ENCODE measurements around the gene AURKA. TPM values are rescaled to one million over a fixed set of nuclear protein-coding genes. Genes with fewer than 3 reads are reported as not detected.
"Not testable (repeated sequence)": the region's sequence is repeated elsewhere in the genome, so short reads cannot be mapped to it uniquely, and the experiment has no call there.

AURKA gene
- total and polyA plus RNA-seq, 2 of the 8 experiments (the other 6 are each of a cell fraction or from before 2014, with no cell fraction given) = 45.8 to 84.8 TPM

- TF ChIP-seq RAD21 (IDR thresholded peaks at IDR 0.05 in 1 of 2, conservative IDR thresholded peaks at IDR 0.05 in 1 of 2; ENCODE audit: low read depth in 2 of 2, low read length in 2 of 2) = no peak
- TF ChIP-seq TBP (IDR thresholded peaks at IDR 0.05; ENCODE audit: low read depth, low read length) = no peak
- TF ChIP-seq SP2 (IDR thresholded peaks at IDR 0.05; ENCODE audit: low read length) = no peak
Measured at GRCh38 chr20:56342783-56343182, 49.2 kb downstream of the AURKA start (continued).

- not testable (repeated sequence) for H2BK15ac ChIP-seq (ENCODE audit: low read length)
- CTCF ChIA-PET (ENCODE audit: partially characterized antibody) = interaction anchor here (0.8 kb wide), 1 partner anchor 97 kb away, joined by 3 read pairs; no protein-coding TSS in a partner anchor
Measured at GRCh38 chr20:56336709-56337108, 55.3 kb downstream of the AURKA start.

More at GRCh38 chr20:56336709-56337108, 55.3 kb downstream of the AURKA start:
- H3K4ac ChIP-seq (replicated peaks; ENCODE audit: insufficient read length, low read depth, low read length); H2BK5ac ChIP-seq (ENCODE audit: low read depth, low read length); H3K79me2 ChIP-seq (ENCODE audit: control insufficient read depth in 1 of 2, insufficient read depth in 2 of 2, low read length in 2 of 2); POLR2A ChIA-PET (ENCODE audit: partially characterized antibody); H3K9ac ChIP-seq (replicated peaks in 1 of 4; ENCODE audit: extremely low read depth in 1 of 4, low read depth in 3 of 4, low read length in 3 of 4); H3K23ac ChIP-seq (ENCODE audit: insufficient read length); H3K79me1 ChIP-seq (ENCODE audit: low read depth, low read length); H3K18ac ChIP-seq (ENCODE audit: extremely low read depth, low read length); H3K27ac ChIP-seq (ENCODE audit: low read depth, low read length); H3K56ac ChIP-seq (replicated peaks; ENCODE audit: insufficient read length, low read depth, low read length); H4K91ac ChIP-seq (replicated peaks; ENCODE audit: insufficient read length, low read length); H2BK12ac ChIP-seq (ENCODE audit: low read depth, low read length); H3K27me3 ChIP-seq (replicated peaks in 1 of 4; ENCODE audit: control insufficient read depth in 3 of 4, extremely low read depth in 1 of 4, insufficient read depth in 3 of 4, low read length in 3 of 4); H3K23me2 ChIP-seq (ENCODE audit: low read depth, low read length); DNase-seq (ENCODE audit: low read depth in 1 of 2, low spot score in 2 of 2); H4K8ac ChIP-seq (ENCODE audit: extremely low read depth, insufficient read depth, low read length); H2AFZ ChIP-seq (ENCODE audit: low read length); H3K4me1 ChIP-seq (replicated peaks in 1 of 4; ENCODE audit: control insufficient read depth in 3 of 4, insufficient read depth in 4 of 4, low read length in 3 of 4); H2AK5ac ChIP-seq (ENCODE audit: low read depth, low read length); H2BK20ac ChIP-seq (ENCODE audit: low read length); H3K36me3 ChIP-seq (ENCODE audit: control insufficient read depth in 2 of 4, insufficient read depth in 4 of 4, low read length in 3 of 4); H4K5ac ChIP-seq (ENCODE audit: insufficient read length, low read depth, low read length); FAIRE-seq; H2BK120ac ChIP-seq (replicated peaks; ENCODE audit: low read depth, low read length); H4K20me1 ChIP-seq (replicated peaks in 1 of 2; ENCODE audit: control insufficient read depth in 1 of 2, insufficient read depth in 2 of 2, low read length in 2 of 2); H3K4me3 ChIP-seq (ENCODE audit: extremely low read depth in 1 of 4, insufficient read depth in 2 of 4, low read depth in 3 of 4, low read length in 4 of 4); H3K14ac ChIP-seq (ENCODE audit: insufficient read length); H3K4me2 ChIP-seq (ENCODE audit: insufficient read depth in 1 of 2, low read depth in 2 of 2, low read length in 2 of 2): not testable (repeated sequence)
- WGBS, 2 experiments (ENCODE audit: extremely low coverage in 1 of 2, insufficient coverage in 1 of 2, insufficient read length in 1 of 2, insufficient replicate concordance in 2 of 2, low coverage in 1 of 2, low lambda C conversion rate in 2 of 2, missing lambda C conversion rate in 1 of 2) = 87% methylated on average over 7 of the region's 8 CpGs; no CpG with 5 or more reads in 1 of the 2 experiments
- peaks cover 33 to 58% of the 10 kb centered on the region in 2 experiments for H3K9me3 ChIP-seq (ENCODE audit: insufficient read depth in 2 of 2, low read depth in 1 of 2, low read length in 1 of 2)

Data from H1 (cell line).